Astrocyte (in vitro differentiated cells and primary cell): Measurements from ENCODE around the gene ETV6.

Source experiments
- EZH2 ChIP-seq: IDR thresholded peaks from 2 replicates; pipeline ENCODE4 v1.6.1; 2012; ENCODE audit warnings: mild to moderate bottlenecking, low read length, inconsistent platforms; ENCODE audit not compliant: insufficient read depth
- TF ChIP-seq, protein P1 (sequence below): IDR thresholded peaks from 2 replicates; pipeline ENCODE4 v1.5.1; 2011; ENCODE audit warnings: low read depth, mild to moderate bottlenecking, inconsistent platforms, low read length, moderate library complexity; ENCODE audit not compliant: insufficient read depth

DNA sequence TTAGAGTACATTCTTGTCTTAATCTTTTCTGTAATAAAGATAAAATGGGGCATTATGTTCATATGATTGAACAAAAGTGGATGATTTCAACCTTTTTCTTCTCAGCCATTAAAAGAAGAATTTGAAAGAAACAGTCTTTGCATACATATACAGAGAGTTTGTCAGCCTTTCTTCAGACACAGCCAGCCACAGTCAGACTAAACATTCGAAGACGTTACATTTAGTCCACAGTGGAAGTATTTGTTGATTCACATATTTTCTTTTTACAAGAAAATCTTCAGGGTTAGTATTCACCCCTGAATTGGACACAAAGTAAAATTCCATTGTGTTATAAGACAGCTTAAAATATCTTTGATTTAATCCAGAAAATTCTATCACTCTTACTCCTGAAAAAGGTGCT is 36.2 kb downstream of the ETV6 start:
- TF ChIP-seq, protein P1, sequence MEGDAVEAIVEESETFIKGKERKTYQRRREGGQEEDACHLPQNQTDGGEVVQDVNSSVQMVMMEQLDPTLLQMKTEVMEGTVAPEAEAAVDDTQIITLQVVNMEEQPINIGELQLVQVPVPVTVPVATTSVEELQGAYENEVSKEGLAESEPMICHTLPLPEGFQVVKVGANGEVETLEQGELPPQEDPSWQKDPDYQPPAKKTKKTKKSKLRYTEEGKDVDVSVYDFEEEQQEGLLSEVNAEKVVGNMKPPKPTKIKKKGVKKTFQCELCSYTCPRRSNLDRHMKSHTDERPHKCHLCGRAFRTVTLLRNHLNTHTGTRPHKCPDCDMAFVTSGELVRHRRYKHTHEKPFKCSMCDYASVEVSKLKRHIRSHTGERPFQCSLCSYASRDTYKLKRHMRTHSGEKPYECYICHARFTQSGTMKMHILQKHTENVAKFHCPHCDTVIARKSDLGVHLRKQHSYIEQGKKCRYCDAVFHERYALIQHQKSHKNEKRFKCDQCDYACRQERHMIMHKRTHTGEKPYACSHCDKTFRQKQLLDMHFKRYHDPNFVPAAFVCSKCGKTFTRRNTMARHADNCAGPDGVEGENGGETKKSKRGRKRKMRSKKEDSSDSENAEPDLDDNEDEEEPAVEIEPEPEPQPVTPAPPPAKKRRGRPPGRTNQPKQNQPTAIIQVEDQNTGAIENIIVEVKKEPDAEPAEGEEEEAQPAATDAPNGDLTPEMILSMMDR, result no peak
- TF ChIP-seq EZH2, result no peak
